CD4-positive, alpha-beta T cell treated with Interleukin-15 for 1 hour (primary cell): ENCODE results near the gene ODF2L.
A peak's percentile ranks its signal among the peaks of the same experiment; 100 is the strongest.

ENCODE experiments used
- DNase-seq: peaks from one replicate; pipeline ENCODE4 v3.0.0-alpha.2; 2020

Gene ODF2L

GRCh38 chr1:86395751-86396497, at the start of gene ODF2L:
Gene ODF2L, minus strand, starts transcription at chr1:86396323. Its CDS starts 9,296 bp downstream, at chr1:86387027.
- peak; percentile 88 for DNase-seq

GRCh38 chr1:86445919-86446318, 49.8 kb upstream of the ODF2L start:
- no peak for DNase-seq

DNA sequence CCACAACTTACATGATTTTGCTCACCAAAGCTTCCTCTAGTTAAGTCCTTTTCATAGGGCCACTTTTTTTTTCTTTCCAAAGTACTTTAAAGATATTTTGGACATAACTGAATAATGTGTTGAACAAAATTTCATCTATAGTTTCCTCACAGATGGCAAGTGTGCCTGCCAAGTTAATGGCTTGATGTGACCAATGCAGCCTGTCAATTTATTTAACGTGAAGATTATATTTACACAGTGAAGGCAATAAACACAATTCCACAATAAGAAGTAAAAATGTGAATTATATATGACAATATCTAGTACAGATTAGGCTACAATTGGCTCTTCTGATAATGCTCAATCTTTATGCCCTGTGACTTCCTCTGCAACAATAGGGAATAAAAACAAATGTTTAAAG, 45.9 kb upstream of the ODF2L start:
- no peak for DNase-seq

GRCh38 chr1:86441581-86441980, 45.5 kb upstream of the ODF2L start:
- DNase-seq = peak; percentile 25

DNA sequence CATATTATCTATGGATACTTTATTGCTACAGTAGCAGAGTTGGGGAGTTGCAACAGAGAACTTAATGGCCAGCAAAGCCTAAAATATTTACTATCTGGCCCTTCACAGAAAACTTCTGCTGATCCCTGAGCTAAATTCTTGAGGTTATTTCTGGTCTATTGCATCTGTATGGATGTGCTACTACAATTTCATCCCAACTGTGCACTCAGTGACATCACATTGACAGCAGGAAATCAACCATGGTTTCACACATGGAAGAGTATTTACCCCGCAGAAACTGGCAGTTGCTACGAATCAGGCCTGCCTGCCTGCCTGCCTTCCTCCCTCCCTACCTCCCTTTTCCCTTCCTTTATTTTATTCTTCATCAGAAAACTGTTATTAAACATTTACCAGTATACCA, 39.9 kb upstream of the ODF2L start:
- DNase-seq = no peak

- DNase-seq = no peak
These were observed 39.2 kb upstream of the ODF2L start for GRCh38 chr1:86435327-86435726.

DNA sequence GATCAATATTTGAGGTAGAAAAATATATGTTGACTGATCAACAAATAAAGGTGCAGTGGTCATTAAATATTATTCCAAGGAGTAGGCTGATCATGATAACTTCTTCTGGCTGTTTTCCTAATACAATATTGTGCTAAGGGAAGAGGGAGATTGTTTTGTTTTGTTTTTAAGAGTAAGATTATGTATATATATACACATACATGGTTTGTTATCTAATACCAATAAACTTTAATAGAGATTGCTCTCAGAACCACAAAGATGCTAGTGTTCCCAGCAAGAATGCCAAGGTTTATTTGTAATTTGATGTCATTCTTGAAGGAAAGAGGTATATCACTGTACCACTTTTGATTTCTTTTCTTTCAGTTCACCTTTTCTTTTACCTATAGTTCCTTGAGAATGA, 37.9 kb upstream of the ODF2L start:
- no peak for DNase-seq

- DNase-seq = no peak
These were observed 34.3 kb upstream of the ODF2L start for GRCh38 chr1:86430376-86430775.

GRCh38 chr1:86429835-86430234, 33.7 kb upstream of the ODF2L start:
- peak; percentile 47 for DNase-seq

DNA sequence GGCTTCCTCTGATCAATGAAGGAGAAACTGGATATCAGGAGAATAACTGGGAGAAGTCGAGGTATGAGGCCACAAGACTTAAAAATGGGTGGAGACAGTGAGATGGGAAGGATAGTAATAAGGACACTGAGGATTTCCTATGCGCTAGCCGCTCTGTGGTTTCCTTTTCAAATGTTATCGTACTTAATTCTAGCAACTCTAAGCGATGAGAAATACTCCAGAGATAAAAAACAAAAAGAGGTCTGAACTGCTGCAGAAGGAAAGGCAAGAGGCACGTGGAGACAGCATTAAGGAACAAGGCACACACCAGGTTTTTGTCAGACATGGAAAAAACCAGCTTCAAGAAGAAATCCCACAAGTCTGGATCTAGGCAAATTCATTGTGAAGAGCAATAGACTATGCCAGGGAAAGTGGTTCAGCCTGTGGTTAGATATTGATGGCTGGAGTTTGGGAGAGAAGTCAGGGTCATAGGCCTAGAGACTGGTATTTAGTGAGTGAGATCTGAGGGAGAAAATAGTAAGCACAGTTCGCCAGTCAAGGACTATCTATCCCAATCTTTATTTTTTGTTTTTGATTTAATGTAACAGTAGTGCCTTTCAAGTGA, 33.1 kb upstream of the ODF2L start:
- DNase-seq = no peak

DNA sequence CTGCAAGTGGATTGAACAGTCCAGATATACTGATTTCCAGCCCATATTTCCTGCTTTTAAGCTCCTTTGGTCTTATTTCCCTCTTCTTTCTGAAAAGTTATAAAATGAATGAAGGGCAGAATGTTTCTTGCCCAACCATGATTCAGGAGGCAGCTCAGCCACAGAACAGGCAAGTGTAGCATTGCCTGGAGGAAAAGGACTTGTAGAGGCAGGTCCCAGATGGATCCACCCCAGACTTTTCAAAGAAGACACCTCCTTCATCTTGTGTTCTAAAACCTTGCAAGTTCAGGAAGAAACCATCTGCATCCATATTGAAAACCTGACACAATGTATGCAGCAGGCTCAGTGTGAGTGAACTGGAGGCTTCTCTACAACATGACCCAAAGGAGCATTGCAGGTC, 27.8 kb upstream of the ODF2L start, which contains the start of gene CLCA2:
Gene CLCA2 (plus strand): TSS at position 299 of the 400 bp plus-strand sequence. CDS start 77 bp downstream, at position 376.
- DNase-seq = no peak

DNA sequence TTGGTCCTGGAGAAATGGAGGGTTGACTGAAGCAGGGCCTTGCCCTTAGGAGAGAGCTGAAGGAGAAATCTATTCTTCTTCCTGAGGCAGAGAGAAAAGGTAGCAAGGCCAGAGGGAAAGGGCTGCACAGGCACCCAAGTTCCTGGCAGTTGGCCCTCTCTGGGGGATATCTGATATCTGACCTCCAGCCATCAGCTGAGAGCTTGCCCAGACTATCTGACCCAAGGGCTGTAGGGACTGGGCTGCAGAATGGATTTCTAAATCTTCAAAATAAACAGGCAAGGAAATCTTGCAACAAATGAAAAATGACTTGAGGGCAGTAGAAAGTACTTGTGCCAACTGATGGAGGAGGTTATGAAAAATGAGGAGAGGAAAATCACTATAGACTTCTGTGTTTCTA, 27.4 kb upstream of the ODF2L start:
- DNase-seq = no peak

DNA sequence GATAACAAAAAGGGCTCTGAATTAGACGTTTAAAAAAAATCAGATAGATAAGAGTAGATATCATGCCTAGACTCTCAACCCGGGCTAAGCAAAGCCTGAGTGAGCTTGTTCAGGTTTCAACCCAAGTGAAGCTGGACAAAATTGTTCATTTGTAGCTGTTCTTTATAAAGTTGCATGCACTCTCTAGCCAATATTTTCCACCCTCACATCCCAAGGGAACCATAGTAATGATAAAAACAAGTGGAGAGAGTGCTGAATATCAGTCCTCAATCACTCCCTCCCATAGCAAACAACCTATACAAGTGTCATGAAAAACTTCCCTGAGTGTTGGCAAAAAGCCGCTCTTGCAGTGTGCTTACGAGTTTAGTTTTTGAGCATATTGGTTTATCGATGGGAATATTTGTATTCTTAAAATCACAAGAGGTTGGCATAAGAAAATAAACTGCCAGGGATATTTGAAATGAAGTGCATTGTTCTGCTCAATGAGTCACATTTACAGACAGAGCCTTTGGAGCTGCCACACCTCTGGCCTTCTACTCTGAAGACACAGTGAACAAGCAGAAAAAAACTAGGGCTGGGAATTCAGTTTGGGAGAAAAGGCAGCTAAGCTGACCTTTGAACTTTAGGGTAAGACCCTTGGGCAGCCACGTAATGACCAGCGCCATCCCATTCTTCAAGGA, 25.6 kb upstream of the ODF2L start:
- no peak for DNase-seq

DNA sequence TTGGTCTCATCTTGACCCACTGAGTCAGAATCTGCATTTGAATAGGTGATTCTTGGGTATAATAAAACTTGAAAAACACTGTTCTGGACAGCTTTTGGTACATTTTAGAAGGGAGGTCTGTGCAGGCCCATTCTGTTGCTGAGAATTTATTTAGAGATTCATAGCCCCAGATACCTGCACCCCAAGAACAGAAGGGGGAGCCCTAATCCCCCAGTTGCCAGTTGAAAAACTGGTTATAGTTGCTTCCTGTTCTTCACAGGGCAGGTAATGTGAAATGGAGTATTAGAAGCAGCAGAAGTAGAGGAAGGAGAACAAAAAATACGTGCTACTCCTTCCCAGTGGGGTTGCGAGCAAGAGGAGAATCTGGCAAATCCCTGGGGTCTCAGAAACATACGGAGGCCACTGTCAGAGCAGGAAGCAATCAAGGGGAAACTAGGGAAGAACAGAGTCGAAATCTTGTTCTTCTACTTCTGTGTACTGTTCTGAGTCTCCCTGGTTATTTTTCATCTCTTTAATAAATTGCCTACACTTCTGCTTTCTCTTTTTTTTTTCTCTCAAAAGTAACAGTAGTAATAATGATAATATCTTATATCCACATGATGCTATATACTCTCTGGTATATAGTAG, 23.3 kb upstream of the ODF2L start:
- peak; percentile 46 for DNase-seq

DNA sequence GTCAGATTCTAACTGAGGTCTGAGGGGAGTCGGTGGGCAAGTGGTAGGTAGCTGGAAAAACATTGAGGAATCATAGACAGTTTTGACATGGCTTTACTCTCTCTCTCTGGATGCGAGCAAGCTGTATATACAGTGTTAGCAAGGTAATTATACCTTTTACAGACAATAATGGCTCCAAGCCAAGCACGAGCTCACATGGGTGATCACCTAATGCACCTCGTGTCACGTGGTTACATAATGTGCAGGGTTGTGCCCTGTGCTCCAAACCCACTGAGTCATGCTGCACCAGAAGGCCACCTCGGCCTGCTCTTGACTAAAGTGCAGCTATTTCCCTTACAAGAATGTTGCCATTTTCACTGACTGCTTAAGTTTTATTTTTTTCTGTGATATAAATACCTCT, 20.2 kb upstream of the ODF2L start:
- no peak for DNase-seq

DNA sequence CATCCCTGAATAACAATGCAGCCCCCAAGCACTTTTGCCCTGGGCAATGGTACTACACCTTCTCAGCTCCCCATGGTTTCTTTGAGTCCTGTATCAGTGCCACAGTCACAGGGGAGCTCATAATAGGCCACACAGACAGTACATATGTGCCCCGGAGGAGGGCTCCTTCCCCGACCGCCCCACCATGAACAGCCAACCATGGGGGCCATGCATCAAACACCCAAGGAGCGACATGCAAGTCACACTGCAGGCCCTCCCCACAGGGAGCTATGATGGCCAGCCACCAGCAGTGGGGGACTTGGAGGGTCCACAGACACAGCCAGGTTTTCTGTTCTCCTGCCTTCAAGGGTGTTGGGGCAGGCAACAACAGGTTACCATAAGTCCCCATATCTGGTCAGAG, 14.8 kb upstream of the ODF2L start:
- DNase-seq = no peak

- DNase-seq = no peak
These were observed 13.4 kb upstream of the ODF2L start for GRCh38 chr1:86409416-86410021.

DNA sequence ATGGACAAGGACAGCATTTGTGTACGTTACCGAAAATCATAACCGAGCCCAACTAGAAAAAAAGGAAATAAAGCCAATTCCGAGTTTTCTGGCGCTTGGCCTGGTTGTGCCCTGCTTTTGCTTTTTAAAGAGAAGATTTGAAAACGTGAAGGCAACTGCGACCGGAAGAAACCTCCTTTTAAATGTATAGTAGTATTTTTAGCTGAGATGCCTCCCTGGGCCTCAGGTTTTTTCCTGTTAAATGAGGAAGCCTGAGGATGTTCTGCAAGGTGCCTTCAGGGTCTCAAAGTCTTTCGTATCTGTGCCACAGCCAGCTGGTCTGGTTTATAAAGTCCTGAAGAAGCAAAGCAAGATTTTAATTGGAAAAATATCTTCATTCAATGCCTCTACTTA, 371 bp upstream of the ODF2L start:
- DNase-seq = no peak

DNA sequence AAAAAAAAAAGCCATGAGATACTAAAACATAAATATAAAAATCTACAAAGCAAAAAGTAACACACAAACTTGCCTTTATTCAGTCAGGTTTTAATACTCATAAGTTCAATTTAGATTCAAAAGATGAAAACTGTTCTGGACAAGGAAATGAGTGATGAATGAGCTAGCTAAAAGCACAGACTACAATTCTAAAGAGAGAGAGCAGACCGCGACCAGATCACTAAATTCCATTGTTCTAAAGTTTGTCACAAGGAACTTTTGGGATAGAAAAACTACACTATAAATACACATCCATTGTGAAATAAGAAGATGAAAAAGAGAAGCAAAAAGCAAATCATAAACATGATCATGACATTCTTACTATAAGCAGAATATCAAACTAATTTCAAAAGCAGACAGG, 1.7 kb downstream of the ODF2L start:
- DNase-seq = no peak

DNA sequence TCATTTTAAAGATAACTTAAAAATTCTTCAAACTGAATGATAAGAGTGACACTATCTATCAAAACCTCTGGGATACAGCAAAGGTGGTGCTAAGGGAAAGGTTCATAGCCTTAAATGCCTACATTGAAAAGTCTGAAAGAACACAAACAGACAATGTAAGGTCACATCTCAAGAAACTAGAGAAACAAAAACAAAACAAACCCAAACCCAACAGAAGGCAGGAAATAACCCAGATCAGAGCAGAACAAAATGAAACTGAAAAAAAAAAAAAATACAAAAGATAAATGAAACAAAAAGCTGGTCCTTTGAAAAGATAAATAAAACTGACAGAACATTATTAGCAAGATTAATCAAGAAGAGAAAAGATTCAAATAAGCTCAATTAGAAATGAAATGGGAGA, 6.8 kb downstream of the ODF2L start:
- no peak for DNase-seq

DNA sequence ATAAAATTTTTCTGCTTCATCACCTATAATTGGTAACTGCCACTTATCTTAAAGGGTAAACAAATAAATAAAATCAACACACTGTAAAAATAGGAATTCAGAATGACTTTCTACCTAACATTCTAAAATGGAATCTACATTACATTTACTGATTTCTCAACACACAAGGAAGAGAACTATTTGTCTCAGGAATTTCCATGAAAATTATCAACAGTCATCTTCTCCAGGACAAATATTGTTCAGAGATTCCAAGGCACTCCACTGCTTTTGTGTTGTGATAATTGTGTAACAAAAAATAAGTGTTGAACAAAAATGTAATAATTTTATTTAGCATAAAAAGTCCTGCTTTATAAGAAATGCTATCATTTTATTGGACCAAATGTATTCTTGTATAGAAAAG, 7.3 kb downstream of the ODF2L start:
- DNase-seq = no peak

- no peak for DNase-seq
These were observed 8.1 kb downstream of the ODF2L start for GRCh38 chr1:86387916-86388627.

DNA sequence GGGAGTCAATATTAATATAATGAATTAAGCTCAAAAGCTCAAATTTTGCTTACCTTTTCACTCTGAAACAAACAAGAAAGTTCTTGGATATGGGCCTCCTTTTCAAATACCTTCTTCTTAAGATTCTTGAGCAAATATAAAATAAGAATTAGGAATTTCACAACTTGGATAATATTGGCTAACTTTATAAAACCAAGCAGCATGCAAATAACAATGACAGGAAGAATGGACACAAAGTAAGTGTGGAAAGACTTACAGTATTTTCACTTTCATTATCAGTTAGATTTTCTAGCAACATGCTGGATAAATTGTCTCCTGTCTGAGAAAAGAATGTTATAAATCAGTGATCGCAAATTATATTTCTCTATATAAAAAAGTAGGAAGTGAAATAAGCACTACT, 13.2 kb downstream of the ODF2L start:
- DNase-seq = no peak
